Stimulated activated CD8-positive, alpha-beta memory T cell treated with anti-CD3 and anti-CD28 coated beads, Interleukin-4, amount 100 ng/mL, for 24 hours (primary cell): ENCODE results near the gene STK16.
"Not testable (repeated sequence)": the region's sequence is repeated elsewhere in the genome, so short reads cannot be mapped to it uniquely, and the experiment has no call there.

Experiments used
- DNase-seq: peaks from one replicate; pipeline ENCODE4 v3.0.0-alpha.2; 2020; ENCODE audit warnings: low read depth

STK16 gene

DNA sequence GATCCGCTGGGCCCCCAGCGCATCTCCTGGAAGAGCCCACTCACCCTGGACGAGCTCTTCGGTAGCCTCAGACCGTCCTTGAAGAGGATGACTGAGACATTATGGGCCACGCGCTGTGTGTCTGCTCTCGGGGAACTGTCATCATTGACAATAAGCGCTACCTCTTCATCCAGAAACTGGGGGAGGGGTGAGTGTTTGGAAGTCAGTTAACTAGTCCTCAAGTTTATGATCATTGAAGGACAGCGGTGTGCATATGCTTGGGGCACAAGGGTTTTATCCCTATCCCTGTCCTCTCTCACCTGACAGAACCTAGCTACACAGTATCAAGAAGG is 586 bp downstream of the STK16 start:
- DNase-seq = no peak

DNA sequence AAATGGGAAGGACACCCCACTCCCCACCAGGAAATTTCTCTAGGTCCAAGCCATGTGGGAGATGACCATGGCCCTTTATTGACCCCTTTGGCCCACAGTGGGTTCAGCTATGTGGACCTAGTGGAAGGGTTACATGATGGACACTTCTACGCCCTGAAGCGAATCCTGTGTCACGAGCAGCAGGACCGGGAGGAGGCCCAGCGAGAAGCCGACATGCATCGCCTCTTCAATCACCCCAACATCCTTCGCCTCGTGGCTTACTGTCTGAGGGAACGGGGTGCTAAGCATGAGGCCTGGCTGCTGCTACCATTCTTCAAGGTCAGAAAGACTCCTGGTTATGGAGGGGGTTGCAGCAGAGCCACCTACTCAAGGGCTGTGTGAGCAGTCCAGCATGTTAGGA is 1.3 kb downstream of the STK16 start:
- DNase-seq = no peak

DNA sequence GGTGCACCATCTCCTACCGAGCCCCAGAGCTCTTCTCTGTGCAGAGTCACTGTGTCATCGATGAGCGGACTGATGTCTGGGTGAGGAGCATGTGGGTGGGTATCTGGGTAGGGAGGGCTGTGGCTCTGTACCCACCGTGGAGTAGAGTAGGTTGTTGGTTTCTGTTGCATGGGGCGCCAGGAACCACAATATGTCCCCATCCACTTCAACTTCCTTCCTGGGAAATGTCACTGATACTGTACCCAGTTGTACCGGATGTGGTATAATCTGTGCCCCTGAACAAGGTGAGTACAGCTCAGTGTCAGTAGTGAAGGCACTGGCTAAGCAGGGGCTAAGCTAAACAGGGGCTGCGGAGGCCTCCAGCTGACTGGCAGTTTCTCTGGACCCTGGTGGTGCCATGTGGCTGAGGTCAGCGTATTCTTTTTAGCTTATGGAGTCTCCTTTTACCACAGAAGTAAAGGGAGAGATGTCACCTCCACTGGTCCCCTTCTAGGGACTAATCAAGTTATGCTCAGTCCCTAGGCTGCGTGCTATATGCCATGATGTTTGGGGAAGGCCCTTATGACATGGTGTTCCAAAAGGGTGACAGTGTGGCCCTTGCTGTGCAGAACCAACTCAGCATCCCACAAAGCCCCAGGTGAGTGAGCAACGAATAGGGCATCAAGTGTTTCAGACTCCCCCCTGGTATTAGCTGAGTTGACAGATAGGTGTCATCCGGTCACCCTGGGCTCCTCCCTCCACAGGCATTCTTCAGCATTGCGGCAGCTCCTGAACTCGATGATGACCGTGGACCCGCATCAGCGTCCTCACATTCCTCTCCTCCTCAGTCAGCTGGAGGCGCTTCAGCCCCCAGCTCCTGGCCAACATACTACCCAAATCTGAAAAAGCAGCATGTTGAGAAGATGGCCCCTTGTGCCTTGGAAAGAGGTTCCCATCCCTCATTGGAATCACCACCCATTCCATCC is 2.7 kb downstream of the STK16 start:
- DNase-seq = peak; percentile 42

DNA sequence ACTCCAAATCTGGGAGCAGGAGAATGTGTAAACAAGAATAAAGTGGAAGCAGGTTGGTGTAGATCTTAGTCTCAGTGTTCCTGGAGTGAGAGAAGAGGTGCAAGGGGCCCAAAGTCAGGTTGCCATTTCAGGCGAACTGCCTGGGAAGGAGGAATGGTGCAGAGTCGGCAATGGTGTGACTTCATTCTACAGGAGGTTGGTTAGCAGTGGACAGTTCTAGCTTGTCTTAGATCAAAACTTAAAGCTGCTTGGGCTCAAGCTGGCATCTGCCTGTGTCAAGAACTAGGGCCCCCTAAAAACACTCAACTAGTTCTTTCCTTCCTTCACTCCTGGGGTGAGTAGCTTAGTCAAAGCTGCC is 3.5 kb downstream of the STK16 start:
- DNase-seq = no peak

DNA sequence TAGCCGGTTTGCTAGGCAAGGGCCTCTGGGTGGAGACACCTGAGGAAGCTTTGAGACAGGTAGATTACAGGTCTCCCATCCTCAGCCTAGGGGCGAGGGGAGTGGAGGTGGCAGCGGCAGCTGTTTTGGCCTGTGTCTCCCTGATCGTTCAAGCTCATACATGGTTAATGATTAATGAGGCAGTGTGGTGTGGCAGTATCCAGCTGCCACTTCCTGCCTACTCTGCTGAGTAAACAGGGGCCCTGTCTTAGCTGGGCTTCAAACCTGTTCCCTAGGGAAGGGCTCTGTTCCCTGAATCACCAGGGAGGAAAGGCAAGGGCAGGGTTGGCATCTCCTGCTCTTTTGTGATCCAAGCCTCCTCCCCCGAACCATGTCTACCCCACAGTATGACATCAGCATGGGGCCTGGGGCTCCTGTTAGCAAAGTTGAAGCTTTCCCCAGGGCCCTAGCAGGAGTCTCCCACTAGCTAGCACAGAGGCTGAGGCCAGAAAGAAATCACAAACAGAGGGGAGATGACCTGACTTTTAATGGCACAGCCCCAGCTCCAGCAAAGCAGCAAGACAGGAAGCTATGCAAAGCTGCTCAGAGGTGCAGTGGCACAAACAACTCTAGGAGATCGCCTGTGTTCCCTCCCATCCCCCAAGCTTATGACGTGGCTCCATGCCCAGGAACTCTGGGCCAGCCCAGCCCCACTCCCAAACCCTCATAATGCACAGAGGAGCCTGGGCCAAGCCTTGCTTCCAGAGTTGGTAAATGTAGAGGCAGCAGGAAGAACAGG is 4.1 kb downstream of the STK16 start:
- DNase-seq = no peak

DNA sequence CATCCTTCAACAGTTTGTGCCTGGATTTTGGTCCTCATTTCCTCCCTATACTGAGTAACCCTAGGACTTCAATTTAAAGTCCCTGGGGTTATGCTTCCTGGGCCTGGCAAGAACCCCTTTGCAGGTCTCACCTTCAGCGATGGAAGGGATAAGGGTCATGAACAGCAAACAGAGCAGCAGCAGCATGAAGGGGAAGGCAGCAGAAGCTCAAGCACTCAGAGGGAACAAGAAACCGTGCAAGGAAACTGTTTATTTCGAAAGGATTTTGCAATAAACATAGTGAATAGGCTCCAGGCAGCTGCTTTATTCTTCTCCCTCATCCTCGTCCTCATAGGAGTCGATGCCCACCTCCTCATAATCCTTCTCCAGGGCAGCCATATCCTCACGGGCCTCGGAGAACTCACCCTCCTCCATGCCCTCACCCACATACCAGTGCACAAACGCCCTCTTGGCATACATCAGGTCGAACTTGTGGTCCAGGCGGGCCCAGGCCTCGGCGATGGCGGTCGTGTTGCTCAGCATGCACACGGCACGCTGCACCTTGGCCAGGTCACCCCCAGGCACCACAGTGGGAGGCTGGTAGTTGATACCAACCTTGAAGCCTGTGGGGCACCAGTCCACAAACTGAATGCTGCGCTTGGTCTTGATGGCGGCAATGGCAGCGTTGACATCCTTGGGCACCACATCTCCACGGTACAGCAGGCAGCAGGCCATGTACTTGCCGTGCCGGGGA is 4.9 kb downstream of the STK16 start:
- no peak for DNase-seq

- no peak for DNase-seq
Observed at GRCh38 chr2:219251656-219252055, 6.4 kb downstream of the STK16 start.

DNA sequence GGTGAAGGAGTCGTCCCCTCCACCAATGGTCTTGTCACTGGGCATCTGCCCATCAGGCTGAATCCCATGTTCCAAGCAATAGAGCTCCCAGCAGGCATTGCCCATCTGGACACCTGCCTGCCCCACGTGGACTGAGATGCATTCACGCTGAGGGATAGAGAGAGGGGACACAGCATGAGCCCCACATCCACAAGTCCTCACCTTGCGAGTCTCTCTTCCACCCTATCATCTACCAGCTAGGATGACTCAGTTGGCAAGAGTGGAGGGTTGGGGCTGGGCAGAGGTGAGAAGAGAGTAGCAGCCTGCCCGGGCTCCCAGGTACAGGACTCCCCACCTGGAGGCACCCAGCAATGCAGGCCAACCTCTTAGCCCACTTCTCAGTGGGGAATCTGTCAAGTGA is 6.8 kb downstream of the STK16 start:
- no peak for DNase-seq

GRCh38 chr2:219252570-219252899 is 7.3 kb downstream of the STK16 start:
- DNase-seq = no peak

GRCh38 chr2:219252900-219253752 is 7.8 kb downstream of the STK16 start, which contains the start of gene TUBA4B:
Gene TUBA4B, plus strand, starts transcription at chr2:219253243. Its CDS starts 165 bp downstream, at chr2:219253408.
- no peak for DNase-seq

DNA sequence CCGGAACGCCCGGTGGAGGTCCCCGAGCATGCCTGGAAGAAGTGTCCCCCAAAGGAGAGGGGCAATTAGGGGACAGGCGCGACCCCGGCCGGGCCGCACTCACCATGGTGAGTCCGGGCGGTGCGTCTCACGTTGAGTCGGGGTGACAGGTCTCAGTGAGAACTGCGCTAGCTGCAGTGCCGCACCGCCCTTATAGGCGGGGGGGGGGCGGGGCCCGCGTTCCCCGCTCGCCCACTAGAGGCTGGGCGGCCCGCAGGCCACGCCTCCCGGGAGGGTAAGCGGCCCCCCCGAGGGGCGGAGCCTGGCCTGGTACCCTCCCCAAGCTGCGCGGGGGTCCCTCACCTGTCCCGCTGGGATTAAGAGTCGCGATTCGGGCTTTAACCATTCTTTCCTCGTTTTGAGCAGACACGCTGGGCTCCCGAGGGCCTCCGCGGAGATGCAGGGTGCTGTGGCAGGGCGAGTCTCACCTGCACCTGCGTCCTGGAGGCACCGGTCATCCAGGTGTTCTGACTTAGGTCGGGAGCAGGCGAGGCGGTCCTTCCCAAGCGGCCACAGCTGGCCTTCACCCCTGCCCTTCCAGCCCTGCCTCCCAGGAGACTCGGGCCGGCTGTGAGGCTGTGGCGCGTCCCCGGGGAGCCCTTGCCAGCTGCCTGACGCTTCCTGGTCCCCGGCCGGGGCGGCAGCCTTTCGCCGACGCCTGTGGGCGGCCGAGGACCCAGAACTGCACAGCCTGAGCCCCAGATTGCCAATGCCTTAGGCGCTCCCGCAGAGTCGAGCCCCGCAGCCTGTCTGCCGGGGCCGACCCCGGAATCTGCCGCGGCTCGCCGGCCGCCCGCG is 8.7 kb downstream of the STK16 start, which contains the start of gene TUBA4A:
Gene TUBA4A (minus strand): TSS at position 166 of the 837 bp plus-strand sequence. CDS start 60 bp downstream, at position 106.
- DNase-seq = peak; percentile 84

- DNase-seq = no peak
Observed at GRCh38 chr2:219254590-219255201, 9.4 kb downstream of the STK16 start.

DNA sequence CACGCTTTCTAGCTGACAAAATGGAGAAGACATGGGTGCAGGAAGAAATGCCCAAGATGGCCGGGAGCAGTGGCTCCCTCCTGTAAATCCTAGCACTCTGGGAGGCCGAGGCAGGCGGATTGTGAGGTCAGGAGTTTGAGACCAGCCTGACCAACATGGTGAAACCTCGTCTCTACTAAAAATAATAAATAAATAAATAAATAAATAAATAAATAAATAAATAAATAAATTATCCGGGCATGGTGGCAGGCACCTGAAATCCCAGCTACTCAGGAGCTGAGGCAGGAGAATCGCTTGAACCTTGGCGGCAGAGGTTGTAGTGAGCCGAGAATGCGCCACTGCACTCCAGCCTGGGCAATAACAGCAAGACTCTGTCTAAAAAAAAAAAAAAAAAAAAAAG is 13.7 kb downstream of the STK16 start:
- not testable (repeated sequence) for DNase-seq

GRCh38 chr2:219261024-219261855 is 16.0 kb downstream of the STK16 start:
- DNase-seq = no peak

DNA sequence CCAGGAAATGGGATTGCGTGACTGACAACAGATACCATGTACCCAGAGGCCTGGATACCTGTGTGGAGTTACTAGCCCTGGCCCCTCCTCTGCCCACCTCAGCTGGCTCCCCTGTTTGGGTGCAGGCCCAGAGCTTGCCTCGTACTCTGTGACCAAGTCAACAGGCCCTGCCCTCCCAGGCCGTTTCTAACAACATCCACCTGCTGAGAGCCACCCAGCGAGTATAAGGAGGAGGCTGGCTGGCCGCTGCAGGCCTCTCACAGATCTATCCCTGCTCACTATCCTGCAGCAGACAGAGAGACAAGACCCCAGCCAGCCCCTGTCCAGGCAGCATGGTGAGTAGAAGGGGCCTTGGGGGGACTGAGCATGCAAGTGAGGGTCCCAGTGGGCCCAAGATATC is 21.0 kb downstream of the STK16 start:
- no peak for DNase-seq

GRCh38 chr2:219266886-219267285 is 21.6 kb downstream of the STK16 start:
- no peak for DNase-seq

GRCh38 chr2:219268294-219268693 is 23.0 kb downstream of the STK16 start:
- no peak for DNase-seq

DNA sequence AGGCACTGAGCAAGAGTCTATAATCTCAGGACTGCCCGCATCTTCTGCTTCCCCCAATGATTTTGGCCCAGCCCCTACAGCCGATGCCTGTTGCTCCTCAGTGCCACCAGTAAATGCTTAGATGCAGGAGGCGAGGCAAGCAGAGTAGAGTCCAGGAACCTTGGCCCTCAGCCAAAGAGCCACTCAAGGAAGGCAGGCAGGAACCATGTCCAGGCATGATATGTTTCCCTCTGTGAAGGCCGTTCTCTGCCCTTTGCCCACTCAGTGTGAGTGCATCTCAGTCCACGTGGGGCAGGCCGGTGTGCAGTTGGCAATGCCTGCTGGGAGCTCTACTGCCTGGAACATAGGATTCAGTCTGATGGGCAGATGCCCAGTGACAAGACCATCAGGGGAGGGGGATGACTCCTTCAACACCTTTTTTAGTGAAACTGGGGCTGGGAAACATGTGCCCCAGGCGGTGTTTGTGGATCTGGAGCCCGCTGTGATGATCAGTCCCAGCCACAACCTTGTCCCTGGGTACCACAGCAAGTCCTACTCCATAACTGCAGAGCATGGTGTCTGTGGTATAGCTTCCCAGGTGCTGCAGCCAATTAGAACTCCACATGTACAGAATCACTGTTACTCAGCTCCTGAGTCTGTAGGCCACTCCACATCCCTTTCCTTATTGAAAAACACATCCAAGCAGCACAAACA is 24.2 kb downstream of the STK16 start:
- no peak for DNase-seq

GRCh38 chr2:219270055-219270372 is 24.7 kb downstream of the STK16 start:
- no peak for DNase-seq
